ENCODE measurements around the gene MEI1.

DNA sequence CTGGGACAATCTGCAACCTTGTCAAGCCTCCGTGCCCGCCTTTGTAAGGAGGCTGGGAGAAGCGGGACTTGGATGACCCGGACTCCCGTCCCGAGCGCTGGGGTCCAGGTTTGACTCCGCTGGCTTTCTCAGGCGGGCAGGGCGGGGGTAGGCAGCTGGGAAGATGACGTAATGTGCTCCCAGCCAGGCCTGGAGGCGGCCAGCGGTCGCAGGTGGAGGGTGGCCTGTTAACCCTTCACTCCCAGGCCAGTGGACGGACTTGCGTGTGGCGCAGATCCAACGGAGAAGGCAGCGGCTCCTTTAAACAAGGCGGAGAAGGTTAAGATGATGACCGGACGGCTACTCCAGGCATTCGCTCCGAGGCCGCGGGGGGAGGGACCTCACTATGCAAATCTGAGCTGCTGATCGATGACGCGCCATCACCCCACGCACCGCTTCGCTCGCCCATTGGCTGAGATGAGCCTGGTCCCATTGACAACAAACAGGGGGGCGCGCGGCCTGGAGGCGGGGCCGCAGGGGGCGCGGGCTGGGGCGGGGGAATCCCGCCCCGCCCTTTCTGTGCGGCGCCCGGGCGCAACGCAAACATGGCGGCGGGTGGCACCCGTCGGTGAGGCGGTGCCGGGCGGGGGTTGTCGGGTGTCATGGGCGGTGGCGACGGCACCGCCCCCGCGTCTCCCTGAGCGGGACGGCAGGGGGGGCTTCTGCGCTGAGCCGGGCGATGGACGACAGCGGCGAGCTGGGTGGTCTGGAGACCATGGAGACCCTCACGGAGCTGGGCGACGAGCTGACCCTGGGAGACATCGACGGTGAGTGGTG lies 133.5 kb downstream of the MEI1 start, which contains the start of gene SREBF2:
- TF ChIP-seq, protein P1, sequence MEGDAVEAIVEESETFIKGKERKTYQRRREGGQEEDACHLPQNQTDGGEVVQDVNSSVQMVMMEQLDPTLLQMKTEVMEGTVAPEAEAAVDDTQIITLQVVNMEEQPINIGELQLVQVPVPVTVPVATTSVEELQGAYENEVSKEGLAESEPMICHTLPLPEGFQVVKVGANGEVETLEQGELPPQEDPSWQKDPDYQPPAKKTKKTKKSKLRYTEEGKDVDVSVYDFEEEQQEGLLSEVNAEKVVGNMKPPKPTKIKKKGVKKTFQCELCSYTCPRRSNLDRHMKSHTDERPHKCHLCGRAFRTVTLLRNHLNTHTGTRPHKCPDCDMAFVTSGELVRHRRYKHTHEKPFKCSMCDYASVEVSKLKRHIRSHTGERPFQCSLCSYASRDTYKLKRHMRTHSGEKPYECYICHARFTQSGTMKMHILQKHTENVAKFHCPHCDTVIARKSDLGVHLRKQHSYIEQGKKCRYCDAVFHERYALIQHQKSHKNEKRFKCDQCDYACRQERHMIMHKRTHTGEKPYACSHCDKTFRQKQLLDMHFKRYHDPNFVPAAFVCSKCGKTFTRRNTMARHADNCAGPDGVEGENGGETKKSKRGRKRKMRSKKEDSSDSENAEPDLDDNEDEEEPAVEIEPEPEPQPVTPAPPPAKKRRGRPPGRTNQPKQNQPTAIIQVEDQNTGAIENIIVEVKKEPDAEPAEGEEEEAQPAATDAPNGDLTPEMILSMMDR (IDR thresholded peaks at IDR 0.05; ENCODE audit: low read depth, low read length) = no peak
- TF ChIP-seq EZH2phosphoT487 (IDR thresholded peaks at IDR 0.05; ENCODE audit: low read depth) = no peak

Data from OCI-LY3 (cell line).